ENCODE measurements around the gene CCNY.
A peak's percentile ranks its signal among the peaks of the same experiment; 100 is the strongest.

Gene CCNY

GRCh38 chr10:35423505-35424306 lies 87.4 kb downstream of the CCNY start:
- FAIRE-seq (no peak), DNase-seq (ENCODE audit: low spot score) (no peak)

- FAIRE-seq: no peak
- no peak for DNase-seq (ENCODE audit: low spot score)
These were observed 88.5 kb downstream of the CCNY start for GRCh38 chr10:35424680-35425285.

DNA sequence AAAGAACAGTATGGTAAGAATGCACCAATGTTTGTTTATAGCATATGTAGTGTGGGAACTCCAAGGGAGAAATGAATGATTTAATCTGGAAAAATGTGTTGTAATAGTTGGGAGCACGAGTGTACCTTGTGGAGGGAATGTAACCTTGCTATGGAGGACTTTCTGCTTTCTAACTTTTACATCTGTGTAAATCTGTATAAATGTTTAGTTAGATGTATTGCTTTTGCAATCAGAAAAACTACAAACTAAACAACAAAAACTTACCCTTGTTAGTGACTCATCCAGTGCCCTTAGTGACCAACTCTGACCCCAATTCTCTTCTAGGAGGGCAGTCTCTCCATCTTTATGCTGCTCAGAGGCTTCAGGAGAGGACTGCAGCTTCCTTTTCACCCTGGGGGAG lies 89.3 kb downstream of the CCNY start:
- no peak for FAIRE-seq
- DNase-seq (ENCODE audit: low spot score): no peak

GRCh38 chr10:35426657-35427056 lies 90.3 kb downstream of the CCNY start:
- DNase-seq (ENCODE audit: low spot score) (no peak), FAIRE-seq (no peak)

DNA sequence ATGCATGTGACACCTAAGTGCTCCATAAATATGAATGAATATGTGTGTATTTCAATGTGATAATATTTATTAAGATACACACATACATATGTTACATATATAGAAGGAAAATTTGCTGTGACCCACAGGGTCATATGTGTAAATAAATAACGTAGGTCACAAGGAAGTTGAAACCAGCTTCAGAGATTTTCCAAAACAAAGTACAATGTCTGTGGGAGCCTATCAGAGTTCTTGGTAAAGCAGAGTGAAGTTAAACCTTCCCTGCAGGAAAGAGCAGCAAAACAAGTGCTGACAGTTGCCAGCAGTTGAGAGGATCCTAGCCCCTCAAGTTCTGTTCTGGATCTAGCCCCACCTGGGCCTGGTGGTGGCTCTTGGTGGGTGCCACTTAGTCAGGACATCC lies 91.2 kb downstream of the CCNY start:
- no peak for FAIRE-seq

GRCh38 chr10:35428521-35428920 lies 92.2 kb downstream of the CCNY start:
- FAIRE-seq (no peak), DNase-seq (ENCODE audit: low spot score) (no peak)

More for the DNA sequence above, 91.2 kb downstream of the CCNY start:
- no peak for DNase-seq (ENCODE audit: low spot score)

GRCh38 chr10:35432781-35433338 lies 96.6 kb downstream of the CCNY start:
- no peak for DNase-seq (ENCODE audit: low spot score)
- FAIRE-seq: no peak

- DNase-seq (ENCODE audit: low spot score): peak; percentile 44
- FAIRE-seq: peak; percentile 35
These were observed 97.6 kb downstream of the CCNY start for GRCh38 chr10:35433851-35434426.

- FAIRE-seq: no peak
- no peak for DNase-seq (ENCODE audit: low spot score)
These were observed 98.2 kb downstream of the CCNY start for GRCh38 chr10:35434533-35434932.

DNA sequence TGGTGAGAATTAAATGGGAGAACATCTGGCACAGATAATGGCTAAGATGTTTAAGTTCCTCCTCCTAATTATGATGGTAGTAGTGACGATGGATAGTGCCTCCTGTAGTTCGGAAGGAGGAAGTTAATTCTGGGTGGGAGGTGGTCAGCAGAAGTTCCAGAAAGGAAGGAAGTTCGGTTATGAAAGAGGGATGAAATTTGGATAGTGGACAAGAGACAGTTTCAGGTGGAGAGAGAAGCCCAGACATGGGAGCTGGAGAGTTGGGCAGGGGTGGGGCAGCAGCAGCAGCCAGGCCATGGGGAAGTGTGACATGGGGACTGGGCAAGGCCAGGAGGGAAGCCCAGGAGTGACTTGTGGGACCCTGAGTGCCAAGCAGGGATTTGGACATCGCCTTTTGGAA lies 99.5 kb downstream of the CCNY start:
- FAIRE-seq (peak; percentile 20), DNase-seq (ENCODE audit: low spot score) (no peak)

GRCh38 chr10:35437829-35438228 lies 101.5 kb downstream of the CCNY start:
- FAIRE-seq: no peak

GRCh38 chr10:35438718-35439571 lies 102.6 kb downstream of the CCNY start:
- DNase-seq (ENCODE audit: low spot score) (no peak), FAIRE-seq (no peak)

More at GRCh38 chr10:35437829-35438228, 101.5 kb downstream of the CCNY start:
- DNase-seq (ENCODE audit: low spot score): no peak

DNA sequence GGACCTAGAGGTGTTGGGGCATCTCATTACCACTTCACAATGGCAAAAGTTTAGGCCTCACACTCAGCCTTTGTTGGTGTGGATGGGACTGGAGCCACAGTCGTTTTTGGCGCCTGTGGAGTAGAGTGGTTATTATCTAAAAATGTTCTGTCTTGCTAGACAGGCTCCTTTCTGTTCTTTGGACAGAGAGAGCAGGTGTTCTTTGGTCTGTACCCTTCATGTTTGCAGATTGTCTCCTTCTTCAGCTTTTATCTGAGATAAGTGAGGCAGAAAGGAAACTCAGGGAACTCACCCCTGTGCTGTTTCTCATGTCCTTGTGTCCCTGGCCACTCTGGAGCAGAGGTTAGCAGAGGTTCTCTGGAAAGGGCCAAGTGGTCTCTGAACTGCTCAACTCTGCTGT lies 103.7 kb downstream of the CCNY start:
- no peak for DNase-seq (ENCODE audit: low spot score)
- FAIRE-seq: no peak

DNA sequence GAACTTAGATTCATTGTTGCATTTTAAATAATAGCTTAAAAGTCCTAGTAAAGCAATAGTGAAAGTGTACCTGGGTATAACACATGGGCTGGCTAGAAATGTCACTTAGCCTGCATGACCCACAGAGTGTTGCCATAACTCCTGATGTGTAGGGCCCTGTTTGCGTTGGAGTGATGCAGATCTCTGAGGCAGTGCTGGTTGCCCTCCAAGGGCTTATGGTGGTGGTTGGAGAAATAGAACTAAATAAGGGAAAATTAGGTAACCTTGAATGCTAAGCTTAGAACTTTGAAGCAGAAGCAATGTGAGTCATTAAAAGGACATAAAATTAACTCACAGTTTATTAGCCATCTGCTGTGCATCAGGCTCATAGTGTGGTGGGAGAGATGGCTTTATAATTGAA lies 105.7 kb downstream of the CCNY start:
- DNase-seq (ENCODE audit: low spot score) (no peak), FAIRE-seq (no peak)

- FAIRE-seq (no peak), DNase-seq (ENCODE audit: low spot score) (no peak)
These were observed 106.3 kb downstream of the CCNY start for GRCh38 chr10:35442592-35442991.

- FAIRE-seq (no peak), DNase-seq (ENCODE audit: low spot score) (no peak)
These were observed 107.5 kb downstream of the CCNY start for GRCh38 chr10:35443858-35444257.

DNA sequence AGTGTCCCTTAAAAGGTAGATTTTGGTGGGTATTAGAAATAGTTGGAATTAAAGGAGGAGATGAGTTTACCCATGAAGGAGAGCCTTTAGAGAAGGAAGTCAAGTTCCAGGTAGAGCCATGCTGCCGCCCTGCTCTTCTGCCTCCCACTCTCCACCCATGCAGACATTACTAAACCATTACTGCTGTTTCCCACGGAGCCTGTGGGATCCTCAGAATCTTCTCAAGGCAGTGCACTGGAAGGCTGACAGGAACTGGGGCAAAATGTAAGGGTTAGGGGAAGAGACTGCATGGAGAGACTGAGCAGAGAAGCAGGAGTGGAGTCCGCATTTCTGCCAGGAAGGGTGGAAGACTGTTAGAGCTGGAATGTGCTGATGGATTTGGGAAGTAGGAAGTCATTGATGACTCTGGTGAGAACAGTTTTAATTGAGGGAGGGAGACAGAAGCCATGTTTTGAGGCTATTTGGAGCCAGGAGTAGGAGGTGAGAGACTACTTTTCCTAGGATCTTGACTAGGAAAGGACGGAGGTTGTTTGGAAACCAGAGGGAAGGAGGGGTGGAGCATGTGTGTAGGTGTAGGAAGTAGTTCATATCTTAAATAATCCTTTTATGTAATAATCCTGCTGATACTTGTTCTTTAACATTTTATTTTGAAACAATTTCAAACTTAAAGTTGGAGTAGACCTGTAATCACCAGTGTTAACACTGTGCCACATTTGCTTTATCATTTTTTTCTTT lies 109.0 kb downstream of the CCNY start:
- FAIRE-seq (no peak), DNase-seq (ENCODE audit: low spot score) (no peak)

GRCh38 chr10:35446439-35446838 lies 110.1 kb downstream of the CCNY start:
- DNase-seq (ENCODE audit: low spot score) (no peak), FAIRE-seq (no peak)

DNA sequence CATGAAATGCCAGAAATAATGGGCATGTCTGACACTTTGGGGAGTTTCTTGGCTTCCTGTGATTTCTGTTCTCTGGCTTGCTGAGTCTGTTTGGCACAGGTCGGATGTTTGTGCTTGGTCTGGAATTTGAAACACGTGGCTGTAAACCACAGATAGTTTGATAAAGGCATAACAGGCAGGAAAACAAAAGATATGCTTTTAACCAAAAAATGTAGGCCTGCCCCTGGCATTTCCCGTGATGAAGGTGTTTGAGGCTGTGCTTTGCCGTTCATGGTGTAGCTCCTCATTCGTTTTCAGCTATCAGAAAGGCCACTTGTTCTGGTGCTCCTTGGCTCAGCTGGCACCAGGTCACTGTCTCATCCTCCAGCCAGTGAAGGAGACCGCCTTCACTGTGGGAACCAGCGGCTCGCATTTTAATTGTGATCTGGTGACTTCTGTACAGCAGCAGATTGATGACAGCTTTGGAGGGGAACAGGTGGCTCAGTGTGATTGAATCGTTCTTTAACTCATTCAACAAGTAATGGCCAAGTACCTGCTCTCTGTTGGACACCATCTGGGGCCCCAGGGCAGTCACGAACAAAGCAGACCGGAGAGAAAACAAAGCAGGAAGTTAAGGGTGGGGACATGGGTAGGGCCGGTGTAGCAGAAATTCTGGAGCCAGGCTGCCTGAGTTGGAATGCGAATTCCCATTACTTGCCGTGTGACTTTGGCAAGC lies 111.5 kb downstream of the CCNY start:
- FAIRE-seq (no peak), DNase-seq (ENCODE audit: low spot score) (peak; percentile 73)

Measured in urothelium cell line (cell line).